K562 (cell line): ENCODE results near the gene SYNJ2. TPM values are rescaled to one million over a fixed set of nuclear protein-coding genes. Genes with fewer than 3 reads are reported as not detected.

Experiments
- ATAC-seq: fragments of 200-7000 bp; cut with Tn5 transposase; 3 replicates; pipeline ENCODE4 v1.9.1; 2020; ENCODE audit warnings: moderate library complexity
- BruUV-seq: library from RNA; stranded (reverse); fragments of 400-500 nt; replicated peaks from 2 replicates; lab custom pipeline; 2021; lab: Mats Ljungman, UMichigan
- CTCF ChIA-PET: fragments of 300-600 bp; formaldehyde crosslinking; extraction: SDS; loops from one replicate; lab custom pipeline; 2021; ENCODE audit warnings: low intra/inter-chr PET ratio; lab: Yijun Ruan, JAX
- POLR2A ChIA-PET: fragments of 300-600, 350-650 bp; sonication (Branson Sonifier 250); formaldehyde crosslinking; extraction: SDS; loops from one replicate; lab custom pipeline; 2021; ENCODE audit warnings: antibody characterized with exemption, inconsistent platforms; lab: Yijun Ruan, JAX
- DNase-seq, 4 experiments: peaks; one replicate each; pipeline versions ENCODE4 v3.0.0 to v3.0.0-alpha.2; 2011 to 2018; ENCODE audit warnings: low spot score in 3 of 4, mixed read lengths in 3 of 4; ENCODE audit errors: extremely low read depth in 1 of 4
- FAIRE-seq: peaks from 2 replicates; lab custom pipeline; 2011; peaks lifted over from hg19 to GRCh38; lab: Jason Lieb, UNC
- H2AFZ ChIP-seq: 2 replicates; pipeline ENCODE4 v1.6.0; 2011; ENCODE audit warnings: low read depth, low read length, control low read depth, inconsistent platforms
- H3K27ac ChIP-seq: fragments of 200-600 bp; 3 replicates; pipeline ENCODE4 v1.8.0; 2011; ENCODE audit warnings: low read depth, mild to moderate bottlenecking, control low read depth, inconsistent platforms, low read length, moderate library complexity, mixed read lengths; ENCODE audit errors: extremely low read depth
- H3K27me3 ChIP-seq, 2 experiments: fragments of 300-600 bp in 1 of 2; 2 replicates in 1 of 2; 3 replicates in 1 of 2; pipeline versions ENCODE4 v1.6.0 to v1.8.0; 2011; ENCODE audit warnings: inconsistent platforms in 2 of 2, low read length in 2 of 2, mild to moderate bottlenecking in 1 of 2, mixed read lengths in 1 of 2, moderate library complexity in 1 of 2; ENCODE audit not compliant: control insufficient read depth in 2 of 2, insufficient read depth in 2 of 2
- H3K36me3 ChIP-seq: fragments of 300-600 bp; 3 replicates; pipeline ENCODE4 v1.8.0; 2011; ENCODE audit warnings: mild to moderate bottlenecking, low read length, inconsistent platforms; ENCODE audit not compliant: control insufficient read depth, insufficient read depth
- H3K4me1 ChIP-seq, 2 experiments: fragments of 200-600 bp in 1 of 2; replicated peaks in 1 of 2; 2 replicates in 1 of 2; 3 replicates in 1 of 2; pipeline versions ENCODE4 v1.5.1 to v1.8.0; 2011; ENCODE audit warnings: inconsistent platforms in 2 of 2, low read length in 2 of 2, mild to moderate bottlenecking in 1 of 2, mixed read lengths in 1 of 2, moderate library complexity in 1 of 2; ENCODE audit not compliant: control insufficient read depth in 2 of 2, insufficient read depth in 2 of 2
- H3K4me2 ChIP-seq: 2 replicates; pipeline ENCODE4 v1.6.1; 2011; ENCODE audit warnings: low read length, control low read depth, inconsistent platforms, mixed read lengths; ENCODE audit not compliant: insufficient read depth
- H3K4me3 ChIP-seq: fragments of 200-600 bp; sonication (generic), shearing (Covaris generic); 2 replicates; pipeline ENCODE4 v1.5.1; 2016; ENCODE audit warnings: control low read depth, inconsistent platforms
- H3K79me2 ChIP-seq: fragments of 200-600 bp; 3 replicates; pipeline ENCODE4 v1.8.0; 2011; ENCODE audit warnings: low read length, inconsistent platforms; ENCODE audit not compliant: control insufficient read depth, insufficient read depth
- H3K9ac ChIP-seq, 2 experiments: 2 replicates each; pipeline versions ENCODE4 v1.6.0 to v1.6.1; 2011; ENCODE audit warnings: low read depth in 2 of 2, low read length in 2 of 2, control low read depth in 1 of 2, inconsistent platforms in 1 of 2, mild to moderate bottlenecking in 1 of 2, mixed read lengths in 1 of 2; ENCODE audit not compliant: insufficient read depth in 1 of 2
- H3K9me1 ChIP-seq: one replicate; pipeline ENCODE4 v1.6.0; 2011; ENCODE audit warnings: inconsistent platforms, mild to moderate bottlenecking, low read length, moderate library complexity; ENCODE audit not compliant: control insufficient read depth, insufficient read depth
- H3K9me3 ChIP-seq: replicated peaks from 2 replicates; pipeline ENCODE4 v1.5.1; 2011; ENCODE audit warnings: low read depth, low read length, inconsistent platforms; ENCODE audit not compliant: control insufficient read depth, insufficient read depth
- H4K20me1 ChIP-seq: replicated peaks from 2 replicates; pipeline ENCODE4 v1.6.1; 2011; ENCODE audit warnings: low read length, inconsistent platforms, mixed read lengths; ENCODE audit not compliant: control insufficient read depth, insufficient read depth
- JUND ChIP-seq, 2 experiments: IDR thresholded peaks; 2 replicates in 1 of 2; 3 replicates in 1 of 2; pipeline ENCODE4 v1.6.1; 2011; ENCODE audit warnings: borderline replicate concordance in 2 of 2, low read depth in 2 of 2, low read length in 2 of 2, improper control_type of control experiment in 1 of 2, missing biosample characterization in 1 of 2, missing genetic modification characterization in 1 of 2, missing genetic modification reagents in 1 of 2
- PBX2 ChIP-seq, 2 experiments: IDR thresholded peaks in 1 of 2; conservative IDR thresholded peaks in 1 of 2; 2 replicates each; pipeline ENCODE4 v1.6.1; 2016; ENCODE audit warnings: low read depth in 2 of 2, mild to moderate bottlenecking in 1 of 2, missing compliant biosample characterization in 1 of 2, missing genetic modification characterization in 1 of 2, moderate library complexity in 1 of 2
- SMAD3 ChIP-seq: fragments of 450-650 bp; formaldehyde crosslinking; conservative IDR thresholded peaks from 2 replicates; pipeline ENCODE4 v1.4.0; 2020; ENCODE audit warnings: mild to moderate bottlenecking
- TOE1 ChIP-seq, 2 experiments: fragments of 450-650 bp in 1 of 2; sonication (generic) in 1 of 2; formaldehyde crosslinking in 1 of 2; IDR thresholded peaks; 2 replicates each; pipeline versions ENCODE4 v1.7.1 to v1.8.0; 2016 to 2022; ENCODE audit warnings: borderline replicate concordance in 2 of 2, mild to moderate bottlenecking in 2 of 2, antibody characterized with exemption in 1 of 2, inconsistent platforms in 1 of 2, low read depth in 1 of 2, missing genetic modification reagents in 1 of 2, moderate library complexity in 1 of 2
- ZNF707 ChIP-seq: fragments of 250-450 bp; sonication (Bioruptor Pico); conservative IDR thresholded peaks from 2 replicates; pipeline ENCODE4 v1.8.0; 2022; ENCODE audit warnings: inconsistent platforms, mild to moderate bottlenecking, moderate library complexity
- WGBS: fragments of 100-300 bp; shearing (Covaris generic); methylation state at CpG from one replicate; pipeline ENCODE4 v1.1.6; 2016; ENCODE audit warnings: low coverage, mixed read lengths; ENCODE audit not compliant: insufficient coverage; ENCODE audit errors: missing lambda C conversion rate; 5-methylcytosine and 5-hydroxymethylcytosine counted together
- in situ Hi-C: fragments of 300-500 bp; cut with MboI; formaldehyde crosslinking; loops from 4 replicates; pipeline ENCODE4 v1.15.0; 2018; ENCODE audit warnings: inconsistent platforms, mixed read lengths
- intact Hi-C: fragments of 100-400 bp; cut with micrococcal nuclease; formaldehyde crosslinking; loops from 2 replicates; pipeline ENCODE4 v1.14.2; 2022
- polyA plus RNA-seq, 8 experiments: library from polyadenylated mRNA; depleted of rRNA in 4 of 8; stranded (reverse) in 5 of 8; unstranded in 3 of 8; fragments of >200 nt; fragmentation: Nextera tagmentation in 2 of 8; fragmentation: Illumina TruSeq in 1 of 8; extraction: Ambion mirVana in 2 of 8; extraction: Trizol in 1 of 8; gene quantifications; 2 replicates each; pipeline versions ENCODE4 v1.2.1 to v1.2.3, GENCODE V29; 2011 to 2014; ENCODE audit warnings: inconsistent platforms in 1 of 8, missing spikeins in 1 of 8
- total RNA-seq, 7 experiments: library from RNA; depleted of rRNA in 6 of 7; stranded (reverse); fragments of >200 nt in 6 of 7; fragmentation: Illumina TruSeq in 2 of 7; extraction: Trizol in 2 of 7; gene quantifications; 2 replicates each; pipeline versions ENCODE4 v1.2.1 to v1.2.3, GENCODE V29; 2011 to 2021; ENCODE audit warnings: low replicate concordance in 1 of 7

SYNJ2 gene
- total and polyA plus RNA-seq, 9 of the 15 experiments (the other 6 are each of a cell fraction or from before 2014, with no cell fraction given), result 3.0 to 27.7 (median 17.8) TPM

GRCh38 chr6:158115102-158115501 is 133.4 kb downstream of the SYNJ2 start:
- H3K27me3 ChIP-seq, result no peaks in the 10 kb centered on the region
- no TSS peak for BruUV-seq
- FAIRE-seq, result peak; percentile 29
- no peak overlapping the region for H3K4me3 ChIP-seq
- TF ChIP-seq SMAD3 (CRISPR knock-in tag) (no peak), TOE1 (IDR thresholded peaks at IDR 0.05; ENCODE audit: borderline replicate concordance) (no peak), TOE1 (CRISPR knock-in tag; IDR thresholded peaks at IDR 0.05; ENCODE audit: borderline replicate concordance, low read depth) (no peak), PBX2 (CRISPR knock-in tag; IDR thresholded peaks at IDR 0.05; ENCODE audit: low read depth) (no peak), PBX2 (tag; conservative IDR thresholded peaks at IDR 0.05; ENCODE audit: low read depth) (no peak), JUND (IDR thresholded peaks at IDR 0.05; ENCODE audit: borderline replicate concordance, low read depth, low read length) (peak; percentile 9; the same call in 1 of the 2 replicates), JUND (tag; IDR thresholded peaks at IDR 0.05; ENCODE audit: borderline replicate concordance, low read depth, low read length) (no peak), ZNF707 (CRISPR knock-in tag) (no peak)
- no peaks in the 10 kb centered on the region for H3K36me3 ChIP-seq
- no peaks in the 10 kb centered on the region for H3K79me2 ChIP-seq
- no peaks in the 10 kb centered on the region for H4K20me1 ChIP-seq
- peak in 1 of 4 experiments; percentile 6 for DNase-seq
- no peak overlapping the region for H3K4me2 ChIP-seq
- in situ Hi-C loops (no loop called here), intact Hi-C loops (no loop called here)
- H3K9ac ChIP-seq, result peak overlapping the region in 1 of 2 experiments; percentile 13; a peak in 1 of 4 replicates
- POLR2A ChIA-PET, result interaction anchor here (1.0 kb wide), 1 partner anchor 16 kb away, joined by 4 read pairs; no protein-coding TSS in a partner anchor
- 48% methylated on average over 4 of the region's 4 CpGs for WGBS
- CTCF ChIA-PET, result no interaction called here
- no peak overlapping the region for H2AFZ ChIP-seq
- H3K9me3 ChIP-seq, result no peaks in the 10 kb centered on the region
- H3K4me1 ChIP-seq, result peaks cover 9% of the 10 kb centered on the region in 2 experiments; a peak in 2 of 5 replicates
- no peaks in the 10 kb centered on the region for H3K9me1 ChIP-seq
- no peak overlapping the region for H3K27ac ChIP-seq
- ATAC-seq, result peak; percentile 62
